GM19395 (cell line): ENCODE results near the gene SRRT.

Source experiments
- ATAC-seq: cut with Tn5 transposase; IDR thresholded peaks from one replicate; pipeline ENCODE4 v1.9.1; 2021; ENCODE audit warnings: mild to moderate bottlenecking, moderate library complexity; ENCODE audit not compliant: unreplicated experiment

The SRRT gene

GRCh38 chr7:100880645-100881044 is 5.7 kb downstream of the SRRT start:
- no peak for ATAC-seq

- no peak for ATAC-seq
These were observed 6.2 kb downstream of the SRRT start for GRCh38 chr7:100881136-100881535.

GRCh38 chr7:100882201-100882600 is 7.3 kb downstream of the SRRT start:
- ATAC-seq, result no peak

GRCh38 chr7:100882785-100883526 is 8.1 kb downstream of the SRRT start:
- no peak for ATAC-seq

- no peak for ATAC-seq
These were observed 10.0 kb downstream of the SRRT start for GRCh38 chr7:100884736-100885439.

GRCh38 chr7:100885440-100886141 is 10.7 kb downstream of the SRRT start:
- no peak for ATAC-seq

- no peak for ATAC-seq
These were observed 11.4 kb downstream of the SRRT start for GRCh38 chr7:100886142-100886935.

GRCh38 chr7:100886936-100887515 is 12.1 kb downstream of the SRRT start:
- ATAC-seq, result no peak

- ATAC-seq, result peak; percentile 58
These were observed 12.8 kb downstream of the SRRT start for GRCh38 chr7:100887516-100888290.

GRCh38 chr7:100888291-100888987 is 13.5 kb downstream of the SRRT start:
- no peak for ATAC-seq

GRCh38 chr7:100888988-100889750 is 14.3 kb downstream of the SRRT start, which contains the start of gene UFSP1:
UFSP1 (minus strand) TSS chr7:100889715; CDS start chr7:100889271, 444 bp downstream.
- ATAC-seq, result peak; percentile 24

- no peak for ATAC-seq
These were observed 16.0 kb downstream of the SRRT start for GRCh38 chr7:100890653-100891567.

GRCh38 chr7:100891568-100892247 is 16.8 kb downstream of the SRRT start:
- ATAC-seq, result no peak

GRCh38 chr7:100892364-100893317 is 17.7 kb downstream of the SRRT start:
- ATAC-seq, result no peak

GRCh38 chr7:100893318-100893895 is 18.5 kb downstream of the SRRT start:
- ATAC-seq, result no peak
